Endothelial cell of umbilical vein (primary cell): ENCODE results near the gene EPS8L2. TPM values are rescaled to one million over a fixed set of nuclear protein-coding genes. Genes with fewer than 3 reads are reported as not detected.

Experiments used
- BruUV-seq: library from RNA; stranded (reverse); fragments of 400-500 nt; replicated peaks from 2 replicates; lab custom pipeline; 2021; lab: Mats Ljungman, UMichigan
- CTCF ChIA-PET: fragments of 300-600, 350-600 bp; sonication (Branson Sonifier 250); formaldehyde crosslinking; loops from one replicate; lab custom pipeline; 2021; ENCODE audit warnings: antibody characterized with exemption, inconsistent platforms; lab: Charles Lee
- POLR2A ChIA-PET: fragments of 300-600, 350-600 bp; sonication (Branson Sonifier 250); formaldehyde crosslinking; loops from one replicate; lab custom pipeline; 2021; ENCODE audit warnings: antibody characterized with exemption, inconsistent platforms; lab: Charles Lee
- DNase-seq: peaks from one replicate; pipeline ENCODE4 v3.0.0-alpha.2; 2011; ENCODE audit warnings: low read depth, low spot score
- FAIRE-seq: peaks from 2 replicates; lab custom pipeline; 2011; peaks lifted over from hg19 to GRCh38; lab: Jason Lieb, UNC
- H2AFZ ChIP-seq: 2 replicates; pipeline ENCODE4 v1.6.0; 2012; ENCODE audit warnings: low read depth, low read length, control low read depth, inconsistent platforms
- H3K27ac ChIP-seq: 2 replicates; pipeline ENCODE4 v1.5.1; 2011; ENCODE audit warnings: low read depth, mild to moderate bottlenecking, control low read depth, low read length, moderate library complexity; ENCODE audit not compliant: insufficient read depth
- H3K27me3 ChIP-seq, 2 experiments: 2 replicates each; pipeline versions ENCODE4 v1.6.0 to v1.6.1; 2011; ENCODE audit warnings: low read length in 2 of 2, mixed read lengths in 1 of 2; ENCODE audit not compliant: control insufficient read depth in 2 of 2, insufficient read depth in 2 of 2
- H3K36me3 ChIP-seq, 2 experiments: 2 replicates in 1 of 2; 3 replicates in 1 of 2; pipeline ENCODE4 v1.5.1; 2011; ENCODE audit warnings: low read length in 2 of 2, mild to moderate bottlenecking in 1 of 2, moderate library complexity in 1 of 2; ENCODE audit not compliant: control insufficient read depth in 2 of 2, insufficient read depth in 2 of 2; ENCODE audit errors: extremely low read depth in 1 of 2
- H3K4me1 ChIP-seq: 3 replicates; pipeline ENCODE4 v1.5.1; 2011; ENCODE audit warnings: mild to moderate bottlenecking, low read length; ENCODE audit not compliant: control insufficient read depth, insufficient read depth; ENCODE audit errors: extremely low read depth
- H3K4me2 ChIP-seq: 2 replicates; pipeline ENCODE4 v1.6.1; 2011; ENCODE audit warnings: low read length, control low read depth, mixed read lengths; ENCODE audit not compliant: insufficient read depth
- H3K4me3 ChIP-seq, 3 experiments: fragments of 200-600 bp in 1 of 3; sonication (generic), shearing (Covaris generic) in 1 of 3; replicated peaks in 1 of 3; 2 replicates each; pipeline ENCODE4 v1.5.1; 2011 to 2016; ENCODE audit warnings: control low read depth in 3 of 3, low read length in 3 of 3, mild to moderate bottlenecking in 2 of 3, inconsistent platforms in 1 of 3, low read depth in 1 of 3, moderate library complexity in 1 of 3; ENCODE audit not compliant: insufficient read depth in 1 of 3
- H3K79me2 ChIP-seq: 2 replicates; pipeline ENCODE4 v1.6.0; 2012; ENCODE audit warnings: low read length, inconsistent platforms; ENCODE audit not compliant: control insufficient read depth, insufficient read depth
- H3K9ac ChIP-seq: replicated peaks from 2 replicates; pipeline ENCODE3; 2011; ENCODE audit warnings: low read length, control low read depth; ENCODE audit not compliant: insufficient read depth; ENCODE audit errors: extremely low read depth
- H3K9me1 ChIP-seq: replicated peaks from 3 replicates; pipeline ENCODE4 v1.6.0; 2011; ENCODE audit warnings: mild to moderate bottlenecking, low read length; ENCODE audit not compliant: control insufficient read depth, insufficient read depth; ENCODE audit errors: extremely low read depth
- H3K9me3 ChIP-seq: replicated peaks from 2 replicates; pipeline ENCODE4 v1.5.1; 2012; ENCODE audit warnings: low read length, inconsistent platforms; ENCODE audit not compliant: control insufficient read depth, insufficient read depth
- H4K20me1 ChIP-seq: replicated peaks from 2 replicates; pipeline ENCODE3; 2011; ENCODE audit warnings: mild to moderate bottlenecking, low read length; ENCODE audit not compliant: control insufficient read depth, insufficient read depth; ENCODE audit errors: extremely low read depth
- EZH2 ChIP-seq: IDR thresholded peaks from 2 replicates; pipeline ENCODE4 v1.6.1; 2012; ENCODE audit warnings: borderline replicate concordance, low read depth, mild to moderate bottlenecking, moderate library complexity, low read length, inconsistent platforms; ENCODE audit not compliant: severe bottlenecking
- FOS ChIP-seq: IDR thresholded peaks from 2 replicates; pipeline ENCODE4 v1.6.1; 2011; ENCODE audit warnings: mild to moderate bottlenecking, low read length, moderate library complexity, borderline replicate concordance; ENCODE audit not compliant: insufficient read depth
- GATA2 ChIP-seq: IDR thresholded peaks from 2 replicates; pipeline ENCODE4 v1.7.0; 2011; ENCODE audit warnings: low read depth, mild to moderate bottlenecking, moderate library complexity, mixed read lengths, low read length; ENCODE audit not compliant: insufficient read length, insufficient read depth
- JUN ChIP-seq: IDR thresholded peaks from 2 replicates; pipeline ENCODE4 v1.6.1; 2011; ENCODE audit warnings: borderline replicate concordance, low read depth; ENCODE audit not compliant: insufficient read length, insufficient read depth
- MYC ChIP-seq: IDR thresholded peaks from one replicate; pipeline ENCODE4 v1.6.1; 2011; ENCODE audit warnings: mild to moderate bottlenecking, low read depth, low read length
- POLR2A ChIP-seq: IDR thresholded peaks from 2 replicates; pipeline ENCODE4 v1.6.1; 2012; ENCODE audit warnings: low read depth, mild to moderate bottlenecking, control low read depth, low read length
- POLR2AphosphoS5 ChIP-seq: IDR thresholded peaks from 2 replicates; pipeline ENCODE4 v1.6.1; 2012; ENCODE audit warnings: low read depth, mild to moderate bottlenecking, control low read depth, low read length, moderate library complexity; ENCODE audit not compliant: insufficient read depth
- dilution Hi-C: fragments of 300-500 bp; cut with MboI; formaldehyde crosslinking; loops from one replicate; pipeline ENCODE4 v1.15.0; 2019; ENCODE audit warnings: low sequenced_read_pairs; ENCODE audit not compliant: extremely low pct_ligation_motif_present
- intact Hi-C: fragments of 100-400 bp; cut with micrococcal nuclease; formaldehyde crosslinking; loops from one replicate; pipeline ENCODE4 v1.10.0; 2022
- polyA plus RNA-seq, 4 experiments: library from polyadenylated mRNA; depleted of rRNA in 3 of 4; stranded (reverse) in 3 of 4; unstranded in 1 of 4; fragments of >200 nt; gene quantifications; 2 replicates each; pipeline versions ENCODE4 v1.2.1 to v1.2.3, GENCODE V29; 2011 to 2012; ENCODE audit warnings: missing spikeins in 1 of 4
- total RNA-seq: library from RNA; stranded (reverse); gene quantifications from 2 replicates; pipeline ENCODE4 v1.2.3, GENCODE V29; 2021
- TF ChIP-seq, protein P1 (sequence below), 2 donors: IDR thresholded peaks; 1 replicate in 1 of 2; 2 replicates in 1 of 2; pipeline ENCODE4 v1.5.1; 2011; ENCODE audit warnings: low read length in 2 of 2, mild to moderate bottlenecking in 2 of 2, moderate library complexity in 2 of 2, control low read depth in 1 of 2, inconsistent platforms in 1 of 2, low read depth in 1 of 2; ENCODE audit not compliant: insufficient read depth in 1 of 2; ENCODE audit errors: extremely low read depth in 1 of 2
- TF ChIP-seq, protein P2 (sequence below): IDR thresholded peaks from 2 replicates; pipeline ENCODE4 v1.6.1; 2011; ENCODE audit not compliant: insufficient read depth, insufficient read length

EPS8L2 gene
- total and polyA plus RNA-seq, 2 donors (not counting 3 experiments of a cell fraction or from before 2014, with no cell fraction given): 5.2 to 12.5 TPM

GRCh38 chr11:773830-774229 lies 67.8 kb downstream of the EPS8L2 start:
- no peak overlapping the region for H3K4me3 ChIP-seq
- FAIRE-seq (no peak), DNase-seq (no peak)
- H3K27me3 ChIP-seq: no peaks in the 10 kb centered on the region
- TF ChIP-seq FOS (no peak), POLR2A (no peak), JUN (no peak), POLR2AphosphoS5 (no peak), GATA2 (no peak), EZH2 (no peak), MYC (no peak)
- TF ChIP-seq, protein P1, sequence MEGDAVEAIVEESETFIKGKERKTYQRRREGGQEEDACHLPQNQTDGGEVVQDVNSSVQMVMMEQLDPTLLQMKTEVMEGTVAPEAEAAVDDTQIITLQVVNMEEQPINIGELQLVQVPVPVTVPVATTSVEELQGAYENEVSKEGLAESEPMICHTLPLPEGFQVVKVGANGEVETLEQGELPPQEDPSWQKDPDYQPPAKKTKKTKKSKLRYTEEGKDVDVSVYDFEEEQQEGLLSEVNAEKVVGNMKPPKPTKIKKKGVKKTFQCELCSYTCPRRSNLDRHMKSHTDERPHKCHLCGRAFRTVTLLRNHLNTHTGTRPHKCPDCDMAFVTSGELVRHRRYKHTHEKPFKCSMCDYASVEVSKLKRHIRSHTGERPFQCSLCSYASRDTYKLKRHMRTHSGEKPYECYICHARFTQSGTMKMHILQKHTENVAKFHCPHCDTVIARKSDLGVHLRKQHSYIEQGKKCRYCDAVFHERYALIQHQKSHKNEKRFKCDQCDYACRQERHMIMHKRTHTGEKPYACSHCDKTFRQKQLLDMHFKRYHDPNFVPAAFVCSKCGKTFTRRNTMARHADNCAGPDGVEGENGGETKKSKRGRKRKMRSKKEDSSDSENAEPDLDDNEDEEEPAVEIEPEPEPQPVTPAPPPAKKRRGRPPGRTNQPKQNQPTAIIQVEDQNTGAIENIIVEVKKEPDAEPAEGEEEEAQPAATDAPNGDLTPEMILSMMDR (IDR thresholded peaks at IDR 0.05; ENCODE audit: extremely low read depth in 1 of 2, insufficient read depth in 1 of 2, low read depth in 1 of 2, low read length in 2 of 2): no peak
- TF ChIP-seq, protein P2, sequence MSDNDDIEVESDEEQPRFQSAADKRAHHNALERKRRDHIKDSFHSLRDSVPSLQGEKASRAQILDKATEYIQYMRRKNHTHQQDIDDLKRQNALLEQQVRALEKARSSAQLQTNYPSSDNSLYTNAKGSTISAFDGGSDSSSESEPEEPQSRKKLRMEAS: no peak
- dilution Hi-C loops: no loop called here
- ChIA-PET POLR2A (no interaction called here), CTCF (no interaction called here)
- intact Hi-C loops: no loop called here
- no peak overlapping the region for H2AFZ ChIP-seq
- H3K4me2 ChIP-seq: no peak overlapping the region
- H3K27ac ChIP-seq: no peak overlapping the region
- no TSS peak for BruUV-seq
- peaks cover 17 to 37% of the 10 kb centered on the region in 2 experiments for H3K36me3 ChIP-seq
- H3K9me1 ChIP-seq: no peaks in the 10 kb centered on the region
- no peaks in the 10 kb centered on the region for H4K20me1 ChIP-seq
- H3K4me1 ChIP-seq: peaks cover 23% of the 10 kb centered on the region
- H3K79me2 ChIP-seq: peaks cover 65% of the 10 kb centered on the region
- H3K9me3 ChIP-seq: no peaks in the 10 kb centered on the region
- H3K9ac ChIP-seq: no peak overlapping the region
